Loucy (cell line): ENCODE measurements around the gene TNRC6C.

Source experiments
- H2AFZ ChIP-seq: fragments of 200-600 bp; sonication (generic); 2 replicates; pipeline ENCODE4 v1.6.0; 2016; ENCODE audit warnings: antibody characterized with exemption, mild to moderate bottlenecking, low read length, moderate library complexity
- H3F3A ChIP-seq: fragments of 200-600 bp; 2 replicates; pipeline ENCODE4 v1.6.0; 2016; ENCODE audit warnings: antibody characterized with exemption, low read depth, mild to moderate bottlenecking
- H3K27me3 ChIP-seq: fragments of 200-600 bp; sonication (generic); 2 replicates; pipeline ENCODE4 v1.6.1; 2014; ENCODE audit warnings: low read length, mild to moderate bottlenecking; ENCODE audit not compliant: insufficient read depth, poor library complexity, severe bottlenecking
- H3K36me3 ChIP-seq: fragments of 200-600 bp; sonication (generic); 2 replicates; pipeline ENCODE4 v1.6.1; 2016; ENCODE audit warnings: low read length; ENCODE audit not compliant: insufficient read depth
- H3K4me1 ChIP-seq: fragments of 200-600 bp; sonication (generic); 2 replicates; pipeline ENCODE4 v1.5.1; 2014; ENCODE audit warnings: low read length, mild to moderate bottlenecking; ENCODE audit not compliant: insufficient read depth, poor library complexity, severe bottlenecking
- H3K4me2 ChIP-seq: fragments of 200-600 bp; sonication (generic); 2 replicates; pipeline ENCODE4 v1.6.0; 2014; ENCODE audit warnings: antibody characterized with exemption, low read length, low read depth, mild to moderate bottlenecking; ENCODE audit not compliant: poor library complexity, severe bottlenecking
- H3K4me3 ChIP-seq: fragments of 200-600 bp; sonication (generic); 2 replicates; pipeline ENCODE4 v1.5.1; 2014; ENCODE audit warnings: low read length, mild to moderate bottlenecking, mixed read lengths; ENCODE audit not compliant: poor library complexity, severe bottlenecking
- H3K79me2 ChIP-seq: fragments of 200-600 bp; sonication (generic); 2 replicates; pipeline ENCODE4 v1.6.1; 2014; ENCODE audit warnings: low read length; ENCODE audit not compliant: insufficient read depth
- H3K9ac ChIP-seq: fragments of 200-600 bp; sonication (generic); 2 replicates; pipeline ENCODE4 v1.6.0; 2014; ENCODE audit warnings: mild to moderate bottlenecking, low read depth, low read length, moderate library complexity; ENCODE audit not compliant: poor library complexity, severe bottlenecking
- H3K9me2 ChIP-seq: fragments of 200-600 bp; sonication (generic); replicated peaks from 2 replicates; pipeline ENCODE4 v1.6.1; 2016; ENCODE audit warnings: low read depth, low read length, mixed read lengths
- H3K9me3 ChIP-seq: fragments of 200-600 bp; sonication (generic); 2 replicates; pipeline ENCODE4 v1.6.1; 2014; ENCODE audit warnings: mild to moderate bottlenecking, antibody characterized with exemption, low read length, low read depth; ENCODE audit not compliant: insufficient read depth
- H4K20me1 ChIP-seq: fragments of 200-600 bp; sonication (generic); 2 replicates; pipeline ENCODE4 v1.6.0; 2014; ENCODE audit warnings: antibody characterized with exemption, low read length, mild to moderate bottlenecking; ENCODE audit not compliant: insufficient read depth, poor library complexity, severe bottlenecking
- EZH2phosphoT487 ChIP-seq: fragments of 200-600 bp; IDR thresholded peaks from 2 replicates; pipeline ENCODE4 v1.6.1; 2018; ENCODE audit warnings: antibody characterized with exemption, mild to moderate bottlenecking, moderate library complexity, borderline replicate concordance
- TF ChIP-seq, protein P1 (sequence below): fragments of 200-600 bp; sonication (generic); conservative IDR thresholded peaks from 2 replicates; pipeline ENCODE4 v1.5.1; 2014; ENCODE audit warnings: mild to moderate bottlenecking, antibody characterized with exemption, low read length

Gene TNRC6C

DNA sequence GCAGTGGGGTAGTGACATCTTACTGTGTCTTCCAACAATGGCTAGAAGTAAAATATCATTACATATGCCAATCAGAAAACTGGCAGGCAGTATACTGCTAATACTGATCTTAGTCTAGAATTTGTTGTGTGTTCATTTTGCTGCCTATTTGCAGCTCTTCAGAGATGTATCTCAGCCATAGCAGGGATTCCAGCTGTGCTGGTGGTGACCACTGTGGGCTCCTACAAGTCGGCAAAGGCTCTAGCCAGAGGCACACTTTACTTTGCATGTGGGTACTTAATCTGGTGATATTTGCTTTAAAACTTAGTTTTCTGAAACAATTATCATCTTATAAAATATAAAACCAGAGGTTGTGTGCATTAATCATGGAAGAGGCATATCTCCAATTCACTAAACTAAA lies 100.1 kb downstream of the TNRC6C start:
- H3K36me3 ChIP-seq: peaks cover 36% of the 10 kb centered on the region; the same call in 1 of the 2 replicates
- no peaks in the 10 kb centered on the region for H3K9me2 ChIP-seq
- no peak for TF ChIP-seq EZH2phosphoT487
- TF ChIP-seq, protein P1, sequence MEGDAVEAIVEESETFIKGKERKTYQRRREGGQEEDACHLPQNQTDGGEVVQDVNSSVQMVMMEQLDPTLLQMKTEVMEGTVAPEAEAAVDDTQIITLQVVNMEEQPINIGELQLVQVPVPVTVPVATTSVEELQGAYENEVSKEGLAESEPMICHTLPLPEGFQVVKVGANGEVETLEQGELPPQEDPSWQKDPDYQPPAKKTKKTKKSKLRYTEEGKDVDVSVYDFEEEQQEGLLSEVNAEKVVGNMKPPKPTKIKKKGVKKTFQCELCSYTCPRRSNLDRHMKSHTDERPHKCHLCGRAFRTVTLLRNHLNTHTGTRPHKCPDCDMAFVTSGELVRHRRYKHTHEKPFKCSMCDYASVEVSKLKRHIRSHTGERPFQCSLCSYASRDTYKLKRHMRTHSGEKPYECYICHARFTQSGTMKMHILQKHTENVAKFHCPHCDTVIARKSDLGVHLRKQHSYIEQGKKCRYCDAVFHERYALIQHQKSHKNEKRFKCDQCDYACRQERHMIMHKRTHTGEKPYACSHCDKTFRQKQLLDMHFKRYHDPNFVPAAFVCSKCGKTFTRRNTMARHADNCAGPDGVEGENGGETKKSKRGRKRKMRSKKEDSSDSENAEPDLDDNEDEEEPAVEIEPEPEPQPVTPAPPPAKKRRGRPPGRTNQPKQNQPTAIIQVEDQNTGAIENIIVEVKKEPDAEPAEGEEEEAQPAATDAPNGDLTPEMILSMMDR: no peak
- H3K4me2 ChIP-seq: no peak overlapping the region
- peaks cover 3% of the 10 kb centered on the region for H4K20me1 ChIP-seq
- no peak overlapping the region for H3K9ac ChIP-seq
- H3K4me1 ChIP-seq: no peaks in the 10 kb centered on the region
- H2AFZ ChIP-seq: no peak overlapping the region
- peaks cover 29% of the 10 kb centered on the region; the same call in 1 of the 2 replicates for H3K79me2 ChIP-seq
- H3F3A ChIP-seq: no peaks in the 10 kb centered on the region
- H3K27me3 ChIP-seq: no peaks in the 10 kb centered on the region
- H3K4me3 ChIP-seq: no peak overlapping the region
- H3K9me3 ChIP-seq: no peaks in the 10 kb centered on the region

DNA sequence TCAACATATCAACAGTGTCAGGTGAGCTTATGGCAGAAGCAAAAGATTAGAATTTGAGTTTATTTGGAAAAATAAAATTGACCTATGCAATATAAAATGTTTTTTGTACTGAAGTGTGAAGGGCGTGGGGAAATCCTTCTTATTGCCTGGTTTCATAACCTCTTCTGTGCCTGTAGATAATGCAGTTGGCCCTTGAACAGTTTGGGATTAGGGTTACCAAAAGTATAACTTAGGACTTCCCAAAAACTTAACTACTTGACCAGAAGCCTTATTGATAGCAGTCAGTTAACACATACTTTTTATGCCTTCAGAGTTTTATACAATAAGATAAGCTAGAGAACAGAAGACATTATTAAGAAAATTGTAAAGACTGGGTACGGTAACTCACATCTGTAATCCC lies 104.1 kb downstream of the TNRC6C start:
- Histone ChIP-seq H3K9me3 (no peaks in the 10 kb centered on the region), H2AFZ (no peak overlapping the region), H3K4me1 (no peaks in the 10 kb centered on the region), H3K4me2 (no peak overlapping the region), H3K79me2 (peaks cover 21% of the 10 kb centered on the region; the same call in 1 of the 2 replicates), H3K36me3 (peaks cover 44% of the 10 kb centered on the region; the same call in 1 of the 2 replicates), H3K9me2 (no peaks in the 10 kb centered on the region), H3K9ac (no peak overlapping the region), H3K27me3 (no peaks in the 10 kb centered on the region), H4K20me1 (peaks cover 3% of the 10 kb centered on the region), H3F3A (no peaks in the 10 kb centered on the region), H3K4me3 (no peak overlapping the region)
- TF ChIP-seq EZH2phosphoT487: no peak
- TF ChIP-seq, protein P1: no peak

DNA sequence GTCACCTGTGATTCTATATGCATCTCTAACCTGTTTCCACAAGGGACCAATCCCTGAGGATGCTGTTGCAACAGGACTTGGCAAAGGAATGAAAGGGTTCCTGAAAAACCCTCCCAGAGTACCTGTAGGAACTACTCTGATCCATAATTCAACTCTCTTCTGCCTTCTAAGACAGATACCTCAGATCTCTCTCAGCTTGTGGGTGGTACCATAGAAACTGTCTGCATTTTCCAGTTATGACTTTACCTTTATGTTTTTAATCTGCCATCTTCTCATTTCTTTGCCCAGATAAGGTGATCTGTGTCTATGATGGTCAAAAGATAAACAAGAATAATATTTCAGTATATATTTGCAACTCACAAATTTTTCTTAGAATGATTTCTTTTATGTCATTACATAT lies 105.0 kb downstream of the TNRC6C start:
- Histone ChIP-seq H3K9ac (no peak overlapping the region), H3K79me2 (peaks cover 16% of the 10 kb centered on the region; the same call in 1 of the 2 replicates), H3F3A (no peaks in the 10 kb centered on the region), H3K9me2 (no peaks in the 10 kb centered on the region), H3K4me1 (no peaks in the 10 kb centered on the region), H3K4me2 (no peak overlapping the region), H3K9me3 (no peaks in the 10 kb centered on the region), H4K20me1 (peaks cover 3% of the 10 kb centered on the region), H3K27me3 (no peaks in the 10 kb centered on the region), H3K36me3 (peaks cover 49% of the 10 kb centered on the region; the same call in 1 of the 2 replicates), H3K4me3 (no peak overlapping the region), H2AFZ (no peak overlapping the region)
- TF ChIP-seq, protein P1: no peak
- no peak for TF ChIP-seq EZH2phosphoT487
